Astrocyte (in vitro differentiated cells and primary cell): Measurements from ENCODE around the gene SH2D6.

Source experiments
- EZH2 ChIP-seq: IDR thresholded peaks from 2 replicates; pipeline ENCODE4 v1.6.1; 2012; ENCODE audit warnings: mild to moderate bottlenecking, low read length, inconsistent platforms; ENCODE audit not compliant: insufficient read depth
- TF ChIP-seq, protein P1 (sequence below): IDR thresholded peaks from 2 replicates; pipeline ENCODE4 v1.5.1; 2011; ENCODE audit warnings: low read depth, mild to moderate bottlenecking, inconsistent platforms, low read length, moderate library complexity; ENCODE audit not compliant: insufficient read depth

DNA sequence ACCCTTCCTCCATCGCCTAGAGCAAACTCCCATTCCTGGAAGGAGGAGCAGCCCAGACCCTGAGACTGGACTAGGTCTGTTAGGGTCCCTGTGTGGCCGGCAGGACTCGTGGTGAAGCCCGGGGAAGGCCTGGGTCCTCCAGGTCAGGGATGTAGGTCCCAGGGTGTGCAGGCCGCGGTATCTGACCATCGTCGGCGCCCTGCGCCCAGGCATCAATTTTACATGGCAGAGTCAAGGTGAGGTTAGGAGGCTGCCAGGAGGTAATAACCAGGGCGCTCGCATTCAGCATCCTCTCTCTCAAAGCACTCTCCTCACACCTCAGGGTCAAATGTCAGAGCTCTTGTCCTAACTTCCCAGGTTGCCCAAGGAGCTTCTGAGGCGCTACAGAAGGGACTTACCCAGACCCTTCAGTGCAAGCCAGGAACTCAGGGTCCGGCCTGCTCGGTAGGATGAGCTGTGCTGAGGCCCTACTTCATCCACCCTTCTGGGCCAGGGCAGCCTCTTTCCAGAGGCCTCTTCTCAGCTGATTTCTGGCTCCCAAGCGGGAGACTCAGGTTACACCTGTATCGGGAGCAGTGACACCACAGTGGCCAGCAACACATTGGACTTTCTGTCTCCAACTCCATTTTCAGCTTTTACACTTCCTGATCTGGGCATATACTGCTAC is 628 bp downstream of the SH2D6 start:
- TF ChIP-seq, protein P1, sequence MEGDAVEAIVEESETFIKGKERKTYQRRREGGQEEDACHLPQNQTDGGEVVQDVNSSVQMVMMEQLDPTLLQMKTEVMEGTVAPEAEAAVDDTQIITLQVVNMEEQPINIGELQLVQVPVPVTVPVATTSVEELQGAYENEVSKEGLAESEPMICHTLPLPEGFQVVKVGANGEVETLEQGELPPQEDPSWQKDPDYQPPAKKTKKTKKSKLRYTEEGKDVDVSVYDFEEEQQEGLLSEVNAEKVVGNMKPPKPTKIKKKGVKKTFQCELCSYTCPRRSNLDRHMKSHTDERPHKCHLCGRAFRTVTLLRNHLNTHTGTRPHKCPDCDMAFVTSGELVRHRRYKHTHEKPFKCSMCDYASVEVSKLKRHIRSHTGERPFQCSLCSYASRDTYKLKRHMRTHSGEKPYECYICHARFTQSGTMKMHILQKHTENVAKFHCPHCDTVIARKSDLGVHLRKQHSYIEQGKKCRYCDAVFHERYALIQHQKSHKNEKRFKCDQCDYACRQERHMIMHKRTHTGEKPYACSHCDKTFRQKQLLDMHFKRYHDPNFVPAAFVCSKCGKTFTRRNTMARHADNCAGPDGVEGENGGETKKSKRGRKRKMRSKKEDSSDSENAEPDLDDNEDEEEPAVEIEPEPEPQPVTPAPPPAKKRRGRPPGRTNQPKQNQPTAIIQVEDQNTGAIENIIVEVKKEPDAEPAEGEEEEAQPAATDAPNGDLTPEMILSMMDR: no peak
- TF ChIP-seq EZH2: no peak
